GM19328 (cell line): ENCODE results near the gene GPR50.

ENCODE experiments used
- ATAC-seq: cut with Tn5 transposase; IDR thresholded peaks from one replicate; pipeline ENCODE4 v1.9.1; 2021; ENCODE audit warnings: mild to moderate bottlenecking, moderate library complexity; ENCODE audit not compliant: unreplicated experiment

Gene GPR50

DNA sequence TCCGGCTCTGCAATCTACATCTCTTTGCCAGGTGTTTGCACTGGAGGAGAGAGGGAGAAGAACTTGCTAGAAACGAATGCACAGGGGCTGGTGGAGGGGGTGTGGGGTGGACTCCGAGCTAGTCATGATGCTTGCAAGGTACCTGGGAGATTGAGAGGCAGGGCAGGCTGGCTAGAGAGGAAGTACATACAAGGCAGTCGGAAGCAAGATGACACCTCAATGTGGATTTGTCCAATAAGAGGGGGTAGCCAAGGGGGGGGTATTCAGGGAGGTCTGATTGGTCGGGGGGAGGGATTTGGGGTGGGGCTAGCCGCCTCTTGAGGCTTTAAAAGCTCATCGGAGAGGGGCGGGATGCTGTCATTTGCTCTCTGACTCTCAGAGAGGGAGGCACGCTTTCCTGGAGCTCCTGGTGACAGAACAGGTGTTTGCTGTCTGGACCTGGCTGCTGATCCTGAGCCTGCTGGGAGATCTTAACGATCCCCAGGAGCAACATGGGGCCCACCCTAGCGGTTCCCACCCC, at the start of gene GPR50:
Gene GPR50 (plus strand): TSS at position 354 of the 520 bp plus-strand sequence. CDS start 138 bp downstream, at position 492.
- ATAC-seq = no peak

DNA sequence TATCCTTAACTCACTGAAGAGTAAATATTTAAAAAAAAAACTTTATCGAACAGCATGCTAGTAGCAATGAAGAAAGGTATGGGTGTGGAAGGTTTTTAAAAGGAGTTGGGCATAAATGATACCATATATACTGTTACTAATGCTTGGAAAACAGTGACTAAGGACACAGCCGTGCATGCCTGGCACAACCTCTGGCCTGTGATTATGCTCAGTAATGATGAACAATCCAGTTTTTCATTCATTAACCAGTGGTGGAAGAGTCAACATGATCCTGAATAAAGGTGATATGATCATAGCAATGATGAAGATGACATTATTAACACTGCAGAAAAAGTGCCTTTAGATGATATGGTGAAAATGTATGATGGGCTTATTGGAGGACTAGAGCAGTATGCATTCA, 43.9 kb upstream of the GPR50 start:
- ATAC-seq = no peak

DNA sequence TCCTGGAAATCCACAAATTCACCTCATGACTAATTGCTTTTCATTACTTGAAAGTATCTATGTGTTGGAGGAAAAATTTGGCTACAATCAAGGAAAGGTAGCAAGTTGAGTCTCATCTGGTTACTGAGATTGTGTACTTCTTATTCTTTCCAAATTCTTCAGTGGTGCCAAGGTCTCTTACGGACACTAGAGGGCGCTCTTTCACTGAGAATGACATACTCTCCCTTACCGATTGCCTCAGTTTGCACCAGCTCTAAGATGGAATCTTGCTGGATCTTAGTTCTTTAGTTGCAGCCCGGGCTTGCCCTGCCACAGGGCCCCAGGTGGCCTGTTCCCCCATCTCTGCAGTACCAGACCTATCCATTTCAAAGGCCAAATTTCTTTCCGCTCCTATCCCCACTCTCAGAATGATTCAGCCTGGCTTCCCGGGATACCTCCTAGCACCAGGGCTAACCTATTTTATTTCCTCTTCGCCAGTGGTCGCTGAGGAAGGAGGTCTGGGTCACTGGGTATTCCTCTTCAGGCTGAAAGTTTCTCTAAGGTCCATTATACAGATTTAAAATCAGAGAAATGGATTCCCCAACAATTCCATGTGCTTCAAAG, 24.6 kb upstream of the GPR50 start:
- ATAC-seq = peak; percentile 77

- no peak for ATAC-seq
These were observed 23.3 kb upstream of the GPR50 start for GRCh38 chrX:151153086-151153485.

- no peak for ATAC-seq
These were observed 22.7 kb upstream of the GPR50 start for GRCh38 chrX:151153667-151154066.

DNA sequence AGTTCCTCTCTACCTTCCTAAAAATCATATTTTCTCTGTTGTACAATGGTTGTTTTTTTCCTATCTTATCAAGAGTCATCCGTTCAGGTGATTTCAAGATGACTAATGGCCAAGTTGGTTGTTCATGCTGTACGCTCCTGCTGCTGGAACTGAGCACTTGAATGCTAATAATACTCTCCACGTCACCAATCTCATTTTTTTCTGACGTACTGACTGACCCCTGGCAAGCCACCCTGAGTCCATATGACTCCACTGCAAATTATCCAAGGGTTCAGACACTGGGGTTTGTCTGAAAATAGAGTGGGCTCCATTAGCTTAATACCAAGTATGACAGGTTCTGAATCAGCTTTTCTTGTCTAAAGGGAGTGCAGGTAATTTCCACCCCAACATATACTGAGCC, 21.1 kb upstream of the GPR50 start:
- no peak for ATAC-seq

GRCh38 chrX:151161690-151162089, 14.7 kb upstream of the GPR50 start:
- no peak for ATAC-seq

DNA sequence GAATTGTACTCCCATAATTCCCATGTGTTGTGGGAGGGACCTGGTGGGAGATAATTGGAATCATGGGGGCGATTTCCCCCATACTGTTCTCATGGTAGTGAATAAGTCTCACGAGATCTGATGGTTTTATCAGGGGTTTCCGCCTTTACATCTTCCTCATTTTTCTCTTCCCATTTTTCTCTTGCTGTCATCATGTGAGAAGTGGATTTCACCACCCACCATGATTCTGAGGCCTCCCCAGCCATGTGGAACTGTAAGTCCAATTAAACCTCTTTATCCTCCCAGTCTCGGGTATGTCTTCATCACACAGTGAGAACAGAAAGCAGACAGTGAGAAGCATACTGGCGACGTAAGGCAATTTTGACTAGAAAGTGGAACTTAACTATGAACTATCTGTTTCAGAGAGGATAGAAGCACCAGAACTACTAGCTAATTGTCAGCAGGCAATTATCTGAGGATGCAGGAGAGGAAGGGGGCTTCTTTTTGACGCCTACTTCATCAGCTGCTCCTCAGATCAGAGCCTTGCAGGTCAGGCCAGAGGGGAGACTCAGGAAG, 8.5 kb upstream of the GPR50 start:
- no peak for ATAC-seq

DNA sequence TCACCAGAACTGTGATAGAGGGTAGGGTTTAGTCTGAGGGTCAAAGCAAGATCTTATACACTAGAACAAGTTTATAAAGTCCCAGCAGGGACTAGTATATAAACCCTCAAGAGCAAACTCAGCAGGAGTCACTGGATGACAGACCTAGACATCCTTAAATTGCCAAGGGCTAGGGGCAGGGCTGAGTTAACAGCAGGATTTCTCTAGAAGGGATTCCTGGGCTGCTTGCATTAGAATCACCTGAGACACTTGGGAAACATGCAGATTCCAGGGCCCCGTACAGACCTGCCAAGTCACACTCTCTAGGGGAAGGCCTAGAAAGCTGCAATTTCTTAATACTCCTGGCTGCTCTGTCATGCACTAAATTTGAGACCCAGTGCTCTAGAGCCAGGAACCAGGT, 6.6 kb upstream of the GPR50 start:
- ATAC-seq = no peak

GRCh38 chrX:151174581-151175282, 1.7 kb upstream of the GPR50 start:
- ATAC-seq = no peak

DNA sequence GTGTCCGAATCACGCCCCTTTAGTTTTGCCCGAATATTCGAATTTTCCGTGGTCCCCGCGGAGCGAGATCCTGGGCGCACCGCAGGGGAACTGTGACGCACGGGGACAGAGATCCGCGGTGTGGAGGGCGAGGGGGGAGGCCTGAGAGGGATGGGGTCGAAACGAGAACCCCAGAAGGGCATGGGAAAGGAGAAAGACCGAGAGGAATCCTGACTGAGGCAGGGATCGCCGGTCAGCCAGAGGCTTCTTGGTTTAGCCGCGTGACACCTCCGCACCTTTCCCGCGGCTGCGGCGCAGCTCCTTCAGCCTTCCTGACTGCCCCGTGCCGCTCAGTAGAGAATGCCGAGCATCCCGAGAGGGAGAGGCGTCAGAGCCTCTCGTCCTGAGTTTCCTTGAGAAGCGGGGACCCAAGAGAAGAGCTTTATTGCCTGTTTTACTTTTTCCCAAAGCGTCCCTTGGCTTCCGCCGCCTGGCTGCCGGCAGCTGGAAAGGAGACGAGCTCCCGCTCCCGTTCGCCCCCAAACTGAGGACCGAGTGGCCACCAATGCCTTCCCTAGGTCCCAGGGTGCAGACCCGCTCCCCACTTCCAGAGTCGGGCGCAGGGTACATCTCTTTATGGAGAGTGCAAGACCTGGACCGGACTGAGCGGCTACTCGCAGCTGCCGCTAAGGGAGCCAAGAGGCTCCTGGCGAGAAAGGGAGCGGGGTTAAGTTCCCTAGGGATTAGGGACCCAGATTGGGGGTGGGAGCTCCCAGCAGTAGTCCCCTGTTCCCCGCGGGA, 911 bp upstream of the GPR50 start:
- ATAC-seq = no peak

DNA sequence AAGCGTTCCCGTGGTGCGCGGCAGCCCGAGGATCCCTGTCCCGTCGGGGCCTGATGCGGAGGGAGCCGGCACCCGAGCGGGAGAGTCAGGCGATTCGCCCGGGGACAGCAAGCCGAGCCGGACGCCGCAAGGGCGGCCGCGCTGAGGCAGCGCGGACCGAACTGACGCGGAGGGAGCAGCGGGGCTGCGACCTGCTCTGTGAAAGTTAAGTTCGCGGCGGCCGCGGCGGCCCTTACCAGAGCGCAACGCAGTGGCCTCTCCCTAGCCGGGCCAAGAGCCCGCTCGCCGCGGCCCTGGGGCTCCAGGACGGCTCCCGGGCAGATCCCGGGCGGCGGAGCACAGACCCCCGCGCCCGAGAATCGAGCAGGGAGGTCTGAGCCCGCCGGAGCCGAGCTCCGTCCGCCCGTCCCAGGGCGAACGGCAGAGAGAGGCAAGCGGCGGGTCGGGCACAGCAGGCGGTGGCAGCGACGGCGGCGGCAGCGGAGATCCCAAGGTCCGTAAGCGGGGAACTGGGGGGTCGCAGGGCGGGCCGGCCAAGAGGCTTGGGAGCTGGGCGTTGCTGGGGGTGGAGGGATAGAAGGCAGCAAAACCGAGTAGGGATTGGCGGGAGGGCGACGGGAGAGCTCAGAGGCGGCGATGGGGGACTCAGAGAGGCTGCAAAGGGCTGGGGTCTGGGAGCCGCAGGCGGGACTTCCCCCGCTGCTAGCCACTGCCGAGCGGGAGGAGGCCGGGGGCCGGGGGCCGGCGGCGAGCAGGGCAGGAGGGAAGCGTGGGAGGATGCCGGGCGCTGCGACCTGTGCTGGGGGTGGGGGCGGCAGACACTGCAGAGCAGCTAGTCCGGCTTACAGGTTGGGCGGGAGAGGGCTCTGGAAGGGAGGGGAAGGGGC, 1.0 kb downstream of the GPR50 start:
- ATAC-seq = no peak

- no peak for ATAC-seq
These were observed 2.4 kb downstream of the GPR50 start for GRCh38 chrX:151178746-151179145.

DNA sequence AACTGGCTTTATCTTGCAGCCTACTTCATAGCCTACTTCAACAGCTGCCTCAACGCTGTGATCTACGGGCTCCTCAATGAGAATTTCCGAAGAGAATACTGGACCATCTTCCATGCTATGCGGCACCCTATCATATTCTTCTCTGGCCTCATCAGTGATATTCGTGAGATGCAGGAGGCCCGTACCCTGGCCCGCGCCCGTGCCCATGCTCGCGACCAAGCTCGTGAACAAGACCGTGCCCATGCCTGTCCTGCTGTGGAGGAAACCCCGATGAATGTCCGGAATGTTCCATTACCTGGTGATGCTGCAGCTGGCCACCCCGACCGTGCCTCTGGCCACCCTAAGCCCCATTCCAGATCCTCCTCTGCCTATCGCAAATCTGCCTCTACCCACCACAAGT, 4.0 kb downstream of the GPR50 start:
- no peak for ATAC-seq

DNA sequence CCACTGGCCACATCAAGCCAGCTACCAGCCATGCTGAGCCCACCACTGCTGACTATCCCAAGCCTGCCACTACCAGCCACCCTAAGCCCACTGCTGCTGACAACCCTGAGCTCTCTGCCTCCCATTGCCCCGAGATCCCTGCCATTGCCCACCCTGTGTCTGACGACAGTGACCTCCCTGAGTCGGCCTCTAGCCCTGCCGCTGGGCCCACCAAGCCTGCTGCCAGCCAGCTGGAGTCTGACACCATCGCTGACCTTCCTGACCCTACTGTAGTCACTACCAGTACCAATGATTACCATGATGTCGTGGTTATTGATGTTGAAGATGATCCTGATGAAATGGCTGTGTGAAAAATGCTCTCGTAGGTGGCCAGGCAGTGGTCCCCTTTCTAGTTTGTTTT, 4.7 kb downstream of the GPR50 start:
- ATAC-seq = no peak

- ATAC-seq = no peak
These were observed 6.9 kb downstream of the GPR50 start for GRCh38 chrX:151183233-151183753.

- ATAC-seq = no peak
These were observed 7.7 kb downstream of the GPR50 start for GRCh38 chrX:151183912-151184565.

DNA sequence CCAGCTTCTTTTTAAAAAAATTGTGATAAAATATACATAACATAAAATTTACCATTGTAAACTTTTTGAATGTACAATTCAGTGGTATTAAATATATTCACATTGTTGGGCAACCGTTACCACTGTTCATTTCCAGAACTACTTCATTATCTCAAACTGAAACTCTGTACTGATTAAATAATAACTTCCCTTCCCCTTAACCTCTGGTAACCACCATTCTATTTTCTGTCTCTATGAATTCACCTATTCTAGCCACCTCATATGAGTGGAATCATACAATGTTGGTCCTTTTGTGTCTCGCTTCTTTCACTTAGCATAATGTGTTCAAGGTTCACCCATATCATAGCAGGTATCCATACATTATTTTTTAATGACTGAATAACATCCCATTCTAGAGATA, 8.3 kb downstream of the GPR50 start:
- no peak for ATAC-seq

DNA sequence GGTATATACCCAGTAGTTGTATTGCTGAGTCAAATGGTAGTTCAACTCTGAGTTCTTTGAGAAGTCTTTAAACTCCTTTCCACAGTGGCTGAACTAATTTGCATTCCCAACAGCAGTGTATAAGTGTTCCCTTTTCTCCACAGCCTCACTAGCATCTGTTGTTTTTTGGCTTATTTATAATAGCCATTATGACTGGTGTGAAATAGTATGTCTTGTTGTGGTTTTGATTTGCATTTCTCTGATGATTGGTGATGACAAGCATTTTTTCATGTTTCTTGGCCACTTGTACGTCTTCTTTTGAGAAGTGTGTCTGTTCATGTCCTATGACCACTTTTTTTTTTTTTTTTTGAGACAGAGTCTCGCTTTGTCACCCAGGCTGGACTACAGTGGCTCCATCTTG, 30.5 kb downstream of the GPR50 start:
- no peak for ATAC-seq

DNA sequence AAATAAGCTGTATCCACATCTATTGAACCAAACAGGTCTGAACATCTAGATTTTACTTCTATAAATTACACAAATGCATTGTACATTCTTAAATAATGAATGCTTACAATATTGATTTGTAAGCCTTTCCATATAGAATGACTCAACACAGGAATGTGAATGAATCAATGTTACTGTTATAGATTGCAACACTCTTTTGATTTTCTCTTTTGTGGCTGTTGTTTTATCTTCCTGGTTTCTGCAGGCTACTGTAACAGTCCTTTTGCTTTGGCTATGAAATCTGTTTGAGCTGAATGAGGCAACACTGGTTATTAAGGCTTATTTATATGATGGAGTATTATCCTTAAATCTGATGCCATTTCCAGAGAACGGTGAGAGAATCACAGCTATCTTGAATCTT, 49.5 kb downstream of the GPR50 start:
- ATAC-seq = no peak
